Fibroblast of lung (primary cell): ENCODE measurements around the gene KCNMA1. TPM values are rescaled to one million over a fixed set of nuclear protein-coding genes. Genes with fewer than 3 reads are reported as not detected.

Experiments
- DNase-seq, 2 donors: peaks; one replicate each; pipeline versions ENCODE4 v3.0.0 to v3.0.0-alpha.2; 2010; ENCODE audit warnings: low read depth in 2 of 2
- H2AFZ ChIP-seq: 2 replicates; pipeline ENCODE4 v1.5.1; 2012; ENCODE audit warnings: low read length, control low read depth, inconsistent platforms
- H3K27ac ChIP-seq: 2 replicates; pipeline ENCODE4 v1.5.1; 2011; ENCODE audit warnings: low read length, control low read depth; ENCODE audit not compliant: insufficient read depth
- H3K27me3 ChIP-seq: 2 replicates; pipeline ENCODE4 v1.5.1; 2011; ENCODE audit warnings: mild to moderate bottlenecking, low read length; ENCODE audit not compliant: control insufficient read depth, insufficient read depth
- H3K36me3 ChIP-seq: 2 replicates; pipeline ENCODE4 v1.5.1; 2011; ENCODE audit warnings: low read length; ENCODE audit not compliant: control insufficient read depth, insufficient read depth
- H3K4me1 ChIP-seq: 2 replicates; pipeline ENCODE4 v1.5.1; 2011; ENCODE audit warnings: low read length; ENCODE audit not compliant: control insufficient read depth, insufficient read depth; ENCODE audit errors: extremely low read depth
- H3K4me2 ChIP-seq: 2 replicates; pipeline ENCODE4 v1.5.1; 2011; ENCODE audit warnings: low read length, control low read depth; ENCODE audit not compliant: insufficient read depth; ENCODE audit errors: extremely low read depth
- H3K4me3 ChIP-seq, 4 experiments: fragments of 200-600 bp in 1 of 4; sonication (generic) in 1 of 4; replicated peaks in 1 of 4; 2 replicates each; pipeline ENCODE4 v1.5.1; 2011 to 2016; ENCODE audit warnings: low read length in 4 of 4, low read depth in 3 of 4, mild to moderate bottlenecking in 3 of 4, control low read depth in 2 of 4, inconsistent platforms in 1 of 4, mixed read lengths in 1 of 4; ENCODE audit not compliant: insufficient read depth in 1 of 4; ENCODE audit errors: control extremely low read depth in 1 of 4
- H3K79me2 ChIP-seq: 2 replicates; pipeline ENCODE4 v1.5.1; 2012; ENCODE audit warnings: mild to moderate bottlenecking, low read length, inconsistent platforms; ENCODE audit not compliant: control insufficient read depth, insufficient read depth
- H3K9ac ChIP-seq: 2 replicates; pipeline ENCODE4 v1.5.1; 2011; ENCODE audit warnings: mild to moderate bottlenecking, low read length, control low read depth; ENCODE audit not compliant: insufficient read depth
- H3K9me3 ChIP-seq: 2 replicates; pipeline ENCODE4 v1.5.1; 2012; ENCODE audit warnings: low read depth, low read length; ENCODE audit not compliant: control insufficient read depth, insufficient read depth
- H4K20me1 ChIP-seq: 2 replicates; pipeline ENCODE4 v1.5.1; 2011; ENCODE audit warnings: low read length; ENCODE audit not compliant: control insufficient read depth, insufficient read depth; ENCODE audit errors: extremely low read depth
- EZH2 ChIP-seq: IDR thresholded peaks from 2 replicates; pipeline ENCODE4 v1.5.1; 2012; ENCODE audit warnings: low read length, control low read depth, mild to moderate bottlenecking; ENCODE audit errors: missing control alignments
- polyA plus RNA-seq, 2 donors: library from polyadenylated mRNA; depleted of rRNA in 1 of 2; stranded (reverse) in 1 of 2; unstranded in 1 of 2; fragments of >200 nt; gene quantifications; 2 replicates each; pipeline ENCODE4 v1.2.1, GENCODE V29; 2011 to 2012; ENCODE audit warnings: missing spikeins in 1 of 2
- total RNA-seq: library from RNA; depleted of rRNA; stranded (reverse); fragments of >200 nt; gene quantifications from 2 replicates; pipeline ENCODE4 v1.2.1, GENCODE V29; 2014
- TF ChIP-seq, protein P1 (sequence below), 2 donors: IDR thresholded peaks in 1 of 2; conservative IDR thresholded peaks in 1 of 2; 1 replicate in 1 of 2; 2 replicates in 1 of 2; pipeline ENCODE4 v1.5.1; 2011 to 2012; ENCODE audit warnings: low read length in 2 of 2, control low read depth in 1 of 2, inconsistent platforms in 1 of 2, low read depth in 1 of 2, mild to moderate bottlenecking in 1 of 2

Gene KCNMA1
- total and polyA plus RNA-seq, 2 donors (not counting 1 experiment from before 2014, with no cell fraction given): 31.0 to 138 TPM

DNA sequence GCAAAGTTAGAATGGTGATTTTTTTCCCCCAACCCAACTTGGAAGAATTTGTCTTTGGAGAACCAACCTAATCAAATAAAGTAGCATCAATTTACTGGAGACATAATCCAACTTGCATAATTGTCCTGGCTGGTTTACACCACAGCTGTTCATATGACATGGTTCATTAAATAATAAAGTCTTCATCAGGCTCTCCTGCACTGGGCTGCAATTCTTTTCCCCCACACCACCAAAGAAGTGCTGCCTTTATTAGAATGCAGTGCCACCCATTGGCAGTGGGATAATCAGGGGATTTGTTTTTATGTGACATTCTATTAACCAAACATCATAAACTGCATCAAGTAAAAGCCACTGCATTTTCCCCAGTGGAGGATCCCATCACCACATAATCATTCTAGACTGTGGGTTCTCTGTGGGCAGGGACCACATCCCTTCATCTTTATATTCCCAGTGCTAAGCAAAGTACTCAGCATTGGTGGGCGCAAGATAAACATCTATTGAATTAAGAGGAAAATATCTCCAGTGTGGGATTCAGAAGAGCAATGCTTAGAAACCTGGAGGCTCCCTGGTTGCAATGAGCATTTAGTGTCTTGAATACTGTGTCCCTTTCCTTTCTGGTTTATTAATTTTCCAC, 322.0 kb downstream of the KCNMA1 start:
- H4K20me1 ChIP-seq: no peaks in the 10 kb centered on the region
- H3K9ac ChIP-seq: no peak overlapping the region
- TF ChIP-seq, protein P1, sequence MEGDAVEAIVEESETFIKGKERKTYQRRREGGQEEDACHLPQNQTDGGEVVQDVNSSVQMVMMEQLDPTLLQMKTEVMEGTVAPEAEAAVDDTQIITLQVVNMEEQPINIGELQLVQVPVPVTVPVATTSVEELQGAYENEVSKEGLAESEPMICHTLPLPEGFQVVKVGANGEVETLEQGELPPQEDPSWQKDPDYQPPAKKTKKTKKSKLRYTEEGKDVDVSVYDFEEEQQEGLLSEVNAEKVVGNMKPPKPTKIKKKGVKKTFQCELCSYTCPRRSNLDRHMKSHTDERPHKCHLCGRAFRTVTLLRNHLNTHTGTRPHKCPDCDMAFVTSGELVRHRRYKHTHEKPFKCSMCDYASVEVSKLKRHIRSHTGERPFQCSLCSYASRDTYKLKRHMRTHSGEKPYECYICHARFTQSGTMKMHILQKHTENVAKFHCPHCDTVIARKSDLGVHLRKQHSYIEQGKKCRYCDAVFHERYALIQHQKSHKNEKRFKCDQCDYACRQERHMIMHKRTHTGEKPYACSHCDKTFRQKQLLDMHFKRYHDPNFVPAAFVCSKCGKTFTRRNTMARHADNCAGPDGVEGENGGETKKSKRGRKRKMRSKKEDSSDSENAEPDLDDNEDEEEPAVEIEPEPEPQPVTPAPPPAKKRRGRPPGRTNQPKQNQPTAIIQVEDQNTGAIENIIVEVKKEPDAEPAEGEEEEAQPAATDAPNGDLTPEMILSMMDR (conservative IDR thresholded peaks at IDR 0.05 in 1 of 2, IDR thresholded peaks at IDR 0.05 in 1 of 2; ENCODE audit: low read depth in 1 of 2, low read length in 2 of 2): no peak
- TF ChIP-seq EZH2: no peak
- no peaks in the 10 kb centered on the region for H3K27me3 ChIP-seq
- no peak overlapping the region for H3K4me3 ChIP-seq
- no peak overlapping the region for H2AFZ ChIP-seq
- H3K79me2 ChIP-seq: no peaks in the 10 kb centered on the region
- no peak overlapping the region for H3K27ac ChIP-seq
- peaks cover 8% of the 10 kb centered on the region for H3K4me1 ChIP-seq
- H3K4me2 ChIP-seq: no peak overlapping the region
- DNase-seq: no peak
- no peaks in the 10 kb centered on the region for H3K36me3 ChIP-seq
- H3K9me3 ChIP-seq: no peaks in the 10 kb centered on the region

DNA sequence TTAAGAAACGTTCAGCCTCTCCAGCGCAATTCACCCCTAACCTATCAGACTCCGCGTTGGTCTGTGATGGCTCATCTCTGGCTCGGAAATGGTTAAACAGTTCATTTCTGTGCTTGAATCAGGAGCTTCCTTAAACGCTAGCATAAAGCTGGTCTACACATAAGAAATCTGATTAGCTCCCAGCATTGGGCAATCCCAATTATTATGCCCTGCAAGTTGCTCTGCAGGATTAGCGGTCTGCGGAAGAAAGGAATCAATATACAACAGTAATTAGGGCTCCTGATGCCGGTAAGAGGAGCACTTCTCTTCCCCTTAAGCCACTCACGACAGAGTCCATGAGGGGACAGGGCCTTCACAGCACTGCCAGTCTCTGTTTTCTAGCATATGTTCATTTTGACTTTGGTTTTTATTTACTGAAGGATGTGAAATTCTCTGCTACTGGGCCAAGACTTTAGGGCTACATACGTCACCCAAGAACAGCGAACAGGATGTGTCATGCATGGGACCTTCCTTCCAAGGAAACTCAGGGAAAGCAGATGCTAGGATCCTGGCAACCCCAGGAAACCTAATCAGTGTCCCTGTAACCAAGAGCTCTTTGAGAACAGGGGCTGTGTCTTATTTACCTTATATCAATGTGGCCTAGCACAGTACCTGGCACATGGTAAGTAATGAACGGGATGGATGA, 324.4 kb downstream of the KCNMA1 start:
- no peaks in the 10 kb centered on the region for H3K4me1 ChIP-seq
- peak in 1 of 2 donors; percentile 42 for DNase-seq
- no peaks in the 10 kb centered on the region for H3K27me3 ChIP-seq
- H3K27ac ChIP-seq: no peak overlapping the region
- H3K36me3 ChIP-seq: no peaks in the 10 kb centered on the region
- no peak overlapping the region for H3K4me2 ChIP-seq
- H4K20me1 ChIP-seq: no peaks in the 10 kb centered on the region
- no peaks in the 10 kb centered on the region for H3K9me3 ChIP-seq
- TF ChIP-seq EZH2: no peak
- TF ChIP-seq, protein P1 (conservative IDR thresholded peaks at IDR 0.05 in 1 of 2, IDR thresholded peaks at IDR 0.05 in 1 of 2; ENCODE audit: low read depth in 1 of 2, low read length in 2 of 2): no peak
- no peaks in the 10 kb centered on the region for H3K79me2 ChIP-seq
- no peak overlapping the region for H3K4me3 ChIP-seq
- H3K9ac ChIP-seq: no peak overlapping the region
- H2AFZ ChIP-seq: no peak overlapping the region

DNA sequence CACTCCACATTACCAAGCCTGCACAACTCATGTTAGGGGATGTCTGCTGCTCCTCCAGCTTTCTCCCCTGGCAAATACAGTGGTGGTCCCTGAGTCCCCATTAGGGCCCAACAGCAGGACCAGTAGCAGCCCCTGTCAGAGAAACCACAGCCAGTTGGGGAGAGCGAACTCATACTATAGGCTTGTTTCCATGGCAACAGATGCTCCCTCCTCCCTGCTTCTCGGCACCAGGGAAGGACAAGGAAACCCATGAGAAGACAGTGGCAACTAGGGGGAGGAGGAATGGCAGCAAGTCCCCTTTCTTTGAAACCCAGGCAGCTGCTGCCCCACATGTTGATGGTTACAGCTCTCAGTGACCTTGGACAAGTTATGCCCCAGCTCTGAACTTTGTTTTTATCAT, 326.4 kb downstream of the KCNMA1 start:
- Histone ChIP-seq H3K79me2 (no peaks in the 10 kb centered on the region), H2AFZ (no peak overlapping the region), H3K4me2 (no peak overlapping the region), H3K36me3 (no peaks in the 10 kb centered on the region), H3K27me3 (no peaks in the 10 kb centered on the region), H3K4me1 (peaks cover 4% of the 10 kb centered on the region), H4K20me1 (no peaks in the 10 kb centered on the region), H3K4me3 (no peak overlapping the region), H3K9ac (no peak overlapping the region), H3K9me3 (no peaks in the 10 kb centered on the region), H3K27ac (no peak overlapping the region)
- no peak for TF ChIP-seq EZH2
- TF ChIP-seq, protein P1 (conservative IDR thresholded peaks at IDR 0.05 in 1 of 2, IDR thresholded peaks at IDR 0.05 in 1 of 2; ENCODE audit: low read depth in 1 of 2, low read length in 2 of 2): no peak
- no peak for DNase-seq
